ENCODE results near the gene EEA1.

GRCh38 chr12:92927436-92928281 is 1.4 kb downstream of the EEA1 start:
- TF ChIP-seq, protein P1, sequence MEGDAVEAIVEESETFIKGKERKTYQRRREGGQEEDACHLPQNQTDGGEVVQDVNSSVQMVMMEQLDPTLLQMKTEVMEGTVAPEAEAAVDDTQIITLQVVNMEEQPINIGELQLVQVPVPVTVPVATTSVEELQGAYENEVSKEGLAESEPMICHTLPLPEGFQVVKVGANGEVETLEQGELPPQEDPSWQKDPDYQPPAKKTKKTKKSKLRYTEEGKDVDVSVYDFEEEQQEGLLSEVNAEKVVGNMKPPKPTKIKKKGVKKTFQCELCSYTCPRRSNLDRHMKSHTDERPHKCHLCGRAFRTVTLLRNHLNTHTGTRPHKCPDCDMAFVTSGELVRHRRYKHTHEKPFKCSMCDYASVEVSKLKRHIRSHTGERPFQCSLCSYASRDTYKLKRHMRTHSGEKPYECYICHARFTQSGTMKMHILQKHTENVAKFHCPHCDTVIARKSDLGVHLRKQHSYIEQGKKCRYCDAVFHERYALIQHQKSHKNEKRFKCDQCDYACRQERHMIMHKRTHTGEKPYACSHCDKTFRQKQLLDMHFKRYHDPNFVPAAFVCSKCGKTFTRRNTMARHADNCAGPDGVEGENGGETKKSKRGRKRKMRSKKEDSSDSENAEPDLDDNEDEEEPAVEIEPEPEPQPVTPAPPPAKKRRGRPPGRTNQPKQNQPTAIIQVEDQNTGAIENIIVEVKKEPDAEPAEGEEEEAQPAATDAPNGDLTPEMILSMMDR (conservative IDR thresholded peaks at IDR 0.05 in 1 of 2, IDR thresholded peaks at IDR 0.05 in 1 of 2; ENCODE audit: low read depth in 1 of 2, low read length in 2 of 2), result no peak
- TF ChIP-seq EZH2 (IDR thresholded peaks at IDR 0.05; ENCODE audit: low read length, missing control alignments), result no peak
